CD4-positive, alpha-beta T cell treated with Interleukin-10 for 1 hour (primary cell): ENCODE results near the gene ADIG.

Experiments used
- DNase-seq: peaks from one replicate; pipeline ENCODE4 v3.0.0-alpha.2; 2020

ADIG gene

DNA sequence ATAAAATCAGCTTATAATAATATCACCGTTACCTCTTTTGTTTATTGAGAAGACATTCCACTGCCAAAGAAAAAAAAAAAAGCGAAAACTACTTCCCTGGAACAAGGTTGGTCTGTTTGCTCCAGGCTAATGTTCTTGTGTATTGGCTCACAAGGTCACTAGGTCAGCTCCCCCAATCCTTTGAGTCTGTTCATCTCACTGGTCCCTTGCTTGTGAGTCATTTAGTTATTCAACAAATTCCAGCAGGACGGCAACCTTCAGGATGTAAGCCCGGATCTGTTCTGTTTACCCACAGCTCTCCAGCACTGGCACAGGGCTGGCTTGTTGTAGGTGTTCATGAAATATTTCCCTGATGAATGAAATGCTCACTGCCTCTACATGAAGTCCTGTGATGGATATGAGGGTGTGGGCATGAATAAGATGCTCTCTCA, 23.9 kb downstream of the ADIG start:
- DNase-seq, result no peak

DNA sequence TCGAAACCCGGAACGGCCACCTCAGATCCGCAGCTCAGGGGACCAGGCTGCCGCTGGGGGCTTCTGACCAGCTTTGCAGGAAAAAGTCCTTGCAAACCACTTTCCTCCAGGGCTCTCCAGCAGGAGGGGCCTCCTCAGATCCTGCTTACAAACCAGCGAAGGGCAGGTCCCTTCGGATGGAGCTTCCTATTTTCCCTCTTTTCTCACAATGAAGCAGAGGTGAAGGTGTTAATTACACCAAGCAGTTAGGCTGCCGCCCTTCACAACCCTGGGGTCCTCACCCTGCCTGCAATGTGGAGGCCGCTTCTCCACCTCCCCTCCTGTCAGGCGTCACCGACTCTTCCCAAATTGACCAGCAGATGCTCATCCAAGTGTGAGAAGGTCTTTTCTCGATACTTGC, 26.4 kb downstream of the ADIG start:
- no peak for DNase-seq

DNA sequence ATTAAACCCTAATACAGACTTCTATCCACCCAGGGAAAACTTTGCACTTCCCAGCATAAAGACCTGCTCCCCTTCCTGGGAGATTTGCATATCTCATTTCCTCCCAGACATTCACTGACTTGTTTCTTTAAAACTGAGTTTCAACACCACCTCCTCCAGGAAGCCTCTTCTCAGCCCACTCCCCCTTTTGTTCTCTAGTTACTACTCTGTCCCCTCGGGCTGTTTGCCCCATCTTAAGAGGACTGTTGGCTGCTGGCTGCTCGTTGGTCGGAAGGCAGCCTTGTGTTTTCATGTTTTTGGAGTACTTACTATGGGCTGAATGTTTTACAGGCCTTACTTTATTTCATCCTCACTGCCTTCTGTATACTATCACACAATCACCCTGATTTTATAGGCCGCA, 27.2 kb downstream of the ADIG start:
- no peak for DNase-seq

DNA sequence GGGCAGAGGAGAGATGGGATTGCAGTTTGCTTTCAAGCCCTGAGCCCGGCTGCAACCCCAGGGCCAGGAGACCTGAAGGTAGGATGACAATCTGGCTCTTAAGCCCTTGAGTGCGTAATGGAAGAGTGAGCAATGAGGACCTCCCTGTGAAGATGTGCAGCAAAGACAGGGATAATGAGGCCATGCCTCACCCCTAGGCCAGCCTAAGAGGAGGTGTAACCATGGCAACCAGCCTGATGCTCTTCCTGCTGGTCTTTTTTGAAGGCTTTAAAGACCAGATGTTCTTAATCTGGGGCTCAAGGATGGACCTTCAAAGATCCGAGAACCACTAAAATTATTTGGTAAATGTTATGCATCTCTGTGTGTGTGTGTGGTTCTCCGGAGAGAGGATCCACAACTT, 28.8 kb downstream of the ADIG start:
- DNase-seq, result no peak

DNA sequence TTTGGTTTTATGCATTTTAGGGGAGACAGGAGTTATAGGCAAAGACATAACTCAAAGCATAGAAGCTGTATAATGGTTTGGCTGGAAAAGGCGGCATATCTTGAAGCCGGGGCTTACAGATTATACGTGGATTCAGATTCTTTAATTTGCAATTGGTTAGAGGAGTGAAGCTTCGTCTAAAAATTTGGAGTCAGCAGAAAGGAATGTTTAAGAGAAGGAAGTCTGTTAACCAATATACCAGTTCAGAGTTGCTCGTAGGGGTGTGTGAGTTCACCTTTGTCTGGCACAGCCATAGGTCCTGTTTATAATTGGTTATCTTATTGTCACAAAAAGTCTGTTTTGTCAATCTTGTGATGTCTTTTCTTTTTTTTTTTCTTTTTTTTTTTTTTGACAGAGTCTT, 29.5 kb downstream of the ADIG start:
- DNase-seq, result no peak

DNA sequence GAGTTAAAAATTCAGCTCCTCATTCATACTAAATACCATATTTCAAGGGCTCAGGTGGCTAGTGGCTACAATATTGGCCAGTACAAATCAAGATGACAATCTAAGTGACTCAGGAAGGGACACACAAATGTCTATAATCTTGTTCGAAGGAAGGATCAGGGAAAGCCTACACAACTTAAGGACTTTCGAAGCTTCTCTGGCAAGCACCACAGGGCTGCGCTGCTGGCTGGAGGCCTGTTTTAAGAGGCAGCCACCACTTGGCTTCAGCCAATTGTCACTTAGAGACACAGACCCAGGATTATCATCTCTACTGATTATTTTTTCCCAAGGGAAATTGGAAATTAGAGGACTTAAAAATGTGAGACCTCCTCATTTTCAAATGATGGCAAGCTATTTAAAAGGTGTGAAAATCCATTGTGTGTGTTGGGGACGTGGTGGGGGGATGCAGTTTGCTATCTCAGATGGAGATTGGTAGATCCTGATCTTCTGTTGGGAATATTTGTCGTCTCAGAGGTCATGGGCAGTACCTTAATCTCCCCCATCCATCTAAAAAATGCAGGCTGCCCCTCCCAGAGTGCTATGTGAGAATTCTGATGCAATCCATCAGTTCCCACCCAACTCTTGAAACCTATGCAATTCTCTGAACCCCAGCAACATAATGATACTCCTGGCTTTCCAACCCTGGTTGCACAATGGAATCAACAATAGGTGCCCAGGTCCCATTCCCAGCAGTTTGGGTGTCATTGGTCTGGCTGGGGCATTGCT, 31.9 kb downstream of the ADIG start:
- no peak for DNase-seq

DNA sequence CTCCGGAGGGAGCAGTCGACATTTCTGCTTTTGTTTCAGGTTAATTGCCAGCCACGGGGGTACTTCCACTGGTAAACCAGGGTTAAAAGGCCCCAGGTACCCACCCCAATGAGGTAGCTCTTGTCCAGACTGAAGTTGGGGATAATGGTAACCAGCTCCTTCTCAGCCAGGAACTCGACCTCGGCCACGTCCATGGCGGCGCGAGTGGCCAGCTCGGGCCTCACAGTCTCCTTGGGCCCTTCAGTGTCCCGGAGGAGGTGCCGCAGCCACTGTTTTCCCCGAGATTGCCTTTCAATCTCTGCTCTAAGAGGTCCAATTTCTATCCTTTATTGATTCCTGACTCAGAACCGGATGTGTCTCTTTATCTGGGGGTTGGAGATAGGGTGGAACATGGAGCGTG, 34.3 kb downstream of the ADIG start:
- DNase-seq, result no peak

DNA sequence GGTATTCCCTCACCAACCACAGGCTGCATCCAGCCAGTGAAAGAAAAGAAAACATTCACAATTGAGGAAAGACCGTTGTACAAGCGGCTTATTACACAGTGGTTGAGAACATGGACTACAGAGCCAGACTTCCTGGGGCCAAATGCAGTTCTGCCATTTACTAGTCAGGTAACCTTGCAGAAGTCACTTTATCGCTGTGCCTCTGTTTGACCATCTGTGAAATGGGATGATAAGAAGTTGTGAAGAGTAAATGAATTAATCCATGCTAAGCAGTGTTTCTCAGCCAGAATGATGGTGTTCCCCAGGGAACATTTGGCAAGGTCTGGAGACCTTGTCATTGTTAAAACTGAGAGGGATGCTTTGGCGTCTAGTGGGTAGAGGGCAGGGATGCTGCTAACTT, 35.5 kb downstream of the ADIG start:
- no peak for DNase-seq

DNA sequence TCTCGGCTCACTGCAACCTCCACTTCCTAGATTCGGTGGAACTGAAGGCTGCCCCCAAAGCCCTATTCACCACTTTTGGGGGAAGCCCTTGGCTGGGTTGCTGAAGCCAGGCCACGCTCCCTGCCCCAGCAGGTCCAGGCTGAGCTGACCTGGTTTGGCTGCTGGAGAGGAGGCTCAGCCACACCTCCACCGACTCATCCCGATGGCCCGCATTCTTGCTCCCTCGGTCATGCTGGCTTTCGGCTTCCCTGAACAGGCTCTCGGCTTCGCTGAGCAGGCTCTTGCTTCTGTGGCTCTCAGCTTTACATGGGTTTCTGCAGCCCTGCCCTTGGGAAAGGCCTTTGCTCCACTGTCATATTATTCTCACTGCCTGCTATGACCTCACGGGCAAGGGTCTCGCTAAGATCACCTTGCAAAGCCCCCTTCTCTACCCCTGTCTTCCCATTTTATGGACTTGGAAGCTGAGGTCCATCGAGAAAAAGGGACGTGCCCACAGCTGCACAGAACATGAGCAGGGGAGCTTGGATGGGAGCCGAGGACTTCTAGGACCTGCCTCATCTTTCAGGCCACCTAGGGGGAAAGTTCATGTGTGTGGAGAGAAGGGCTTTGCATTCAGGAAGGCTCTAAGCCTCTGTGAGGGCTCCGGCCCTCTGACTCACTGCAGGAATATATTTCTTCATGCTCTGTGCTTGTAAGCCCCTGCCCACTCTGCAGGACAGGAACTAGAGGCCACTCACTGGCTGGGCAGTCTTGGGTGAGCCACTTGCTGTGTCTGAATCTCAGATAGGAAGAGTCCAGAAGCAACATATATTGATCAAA, 36.2 kb downstream of the ADIG start:
- no peak for DNase-seq

DNA sequence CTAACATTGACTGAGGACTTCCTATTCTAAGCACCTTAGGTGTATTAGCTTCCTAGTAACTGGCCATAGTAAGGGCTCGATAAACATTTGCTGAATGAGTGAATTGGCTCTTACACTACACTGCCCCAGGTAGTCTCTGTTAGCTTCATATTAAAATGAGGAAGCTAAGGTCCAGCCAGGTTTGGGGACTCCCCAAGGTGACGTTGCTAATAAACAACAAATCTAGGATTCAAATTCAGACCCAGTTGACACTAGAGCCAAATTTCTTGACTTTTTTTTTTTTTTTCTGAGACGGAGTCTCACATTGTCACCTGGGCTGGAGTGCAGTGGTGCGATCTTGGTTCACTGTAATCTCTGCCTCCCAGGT, 36.8 kb downstream of the ADIG start:
- no peak for DNase-seq

DNA sequence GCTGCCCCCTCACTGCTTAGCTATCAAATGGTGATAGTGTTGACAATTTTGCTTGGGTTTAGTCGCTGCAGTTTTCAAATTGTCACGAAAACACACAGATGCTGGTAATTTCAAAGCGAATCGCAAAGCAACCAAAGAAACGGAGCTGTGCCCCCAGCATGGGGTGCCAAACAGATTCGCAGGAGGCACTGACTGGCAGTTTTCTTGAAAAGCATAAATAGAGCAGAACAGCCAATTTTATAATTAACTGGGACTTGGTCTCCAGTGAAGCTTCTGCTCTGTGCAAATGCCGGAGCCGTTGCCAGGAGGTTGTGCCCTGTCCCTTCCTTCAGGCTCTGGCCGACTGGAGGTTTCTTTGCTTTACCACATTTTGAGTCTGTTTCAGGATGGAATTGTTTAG, 39.4 kb downstream of the ADIG start:
- DNase-seq, result no peak

DNA sequence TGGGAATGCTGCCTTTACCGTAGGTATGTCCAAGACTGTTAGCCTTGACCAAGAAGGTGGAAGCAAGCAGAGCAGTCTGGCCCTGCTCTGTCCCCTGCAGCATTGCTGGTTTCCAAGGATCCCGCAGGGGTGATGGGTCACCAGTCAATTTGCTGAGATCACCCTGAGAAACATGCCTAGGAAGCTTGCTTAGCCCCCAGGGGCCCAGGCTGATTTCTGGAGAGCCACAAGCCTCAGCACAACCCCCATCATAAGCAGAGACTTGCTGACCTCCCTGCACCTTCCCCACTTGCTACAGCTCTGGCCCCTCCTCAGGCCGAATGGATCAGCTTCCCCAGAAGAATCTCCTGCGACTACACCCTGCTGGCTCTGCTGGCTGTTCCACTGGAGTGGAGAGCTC, 42.1 kb downstream of the ADIG start:
- DNase-seq, result no peak

DNA sequence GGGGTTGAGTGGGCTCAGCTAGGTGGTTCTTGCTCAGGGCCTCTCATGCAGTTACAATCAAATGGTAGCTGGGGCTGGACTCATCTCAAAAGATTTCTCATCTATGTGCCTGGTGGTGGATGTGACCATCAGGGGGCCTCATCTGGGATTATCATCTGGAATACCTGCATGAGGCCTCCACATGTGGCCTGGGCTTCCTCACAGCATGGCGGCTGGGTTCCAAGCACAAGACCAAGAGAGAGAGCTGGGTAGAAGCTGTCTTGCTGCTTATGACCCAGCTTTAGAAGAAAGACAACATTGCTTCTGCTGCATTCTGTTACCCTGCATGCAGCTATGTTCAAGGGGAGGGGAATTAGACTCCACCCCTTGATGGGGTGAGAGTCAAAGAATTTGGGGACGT, 43.1 kb downstream of the ADIG start:
- DNase-seq, result no peak

DNA sequence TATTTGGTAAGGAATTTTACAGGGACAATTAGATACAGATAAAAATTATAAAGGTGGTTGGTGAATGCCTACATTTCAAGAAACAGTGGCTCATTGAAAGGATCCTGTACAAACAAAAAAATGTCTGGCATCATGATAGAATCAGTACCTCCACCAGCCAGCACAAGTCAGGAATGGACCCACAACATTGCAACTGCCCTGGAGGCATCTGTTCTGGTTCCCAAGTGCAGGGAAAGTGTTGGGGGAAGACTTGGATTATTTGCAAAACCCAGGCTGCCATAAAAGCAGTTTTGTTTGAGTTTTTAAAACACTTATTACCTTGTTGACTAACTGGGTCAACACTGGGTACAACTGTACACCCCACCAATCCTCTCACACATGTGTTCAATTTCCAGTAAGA, 44.9 kb downstream of the ADIG start:
- no peak for DNase-seq

DNA sequence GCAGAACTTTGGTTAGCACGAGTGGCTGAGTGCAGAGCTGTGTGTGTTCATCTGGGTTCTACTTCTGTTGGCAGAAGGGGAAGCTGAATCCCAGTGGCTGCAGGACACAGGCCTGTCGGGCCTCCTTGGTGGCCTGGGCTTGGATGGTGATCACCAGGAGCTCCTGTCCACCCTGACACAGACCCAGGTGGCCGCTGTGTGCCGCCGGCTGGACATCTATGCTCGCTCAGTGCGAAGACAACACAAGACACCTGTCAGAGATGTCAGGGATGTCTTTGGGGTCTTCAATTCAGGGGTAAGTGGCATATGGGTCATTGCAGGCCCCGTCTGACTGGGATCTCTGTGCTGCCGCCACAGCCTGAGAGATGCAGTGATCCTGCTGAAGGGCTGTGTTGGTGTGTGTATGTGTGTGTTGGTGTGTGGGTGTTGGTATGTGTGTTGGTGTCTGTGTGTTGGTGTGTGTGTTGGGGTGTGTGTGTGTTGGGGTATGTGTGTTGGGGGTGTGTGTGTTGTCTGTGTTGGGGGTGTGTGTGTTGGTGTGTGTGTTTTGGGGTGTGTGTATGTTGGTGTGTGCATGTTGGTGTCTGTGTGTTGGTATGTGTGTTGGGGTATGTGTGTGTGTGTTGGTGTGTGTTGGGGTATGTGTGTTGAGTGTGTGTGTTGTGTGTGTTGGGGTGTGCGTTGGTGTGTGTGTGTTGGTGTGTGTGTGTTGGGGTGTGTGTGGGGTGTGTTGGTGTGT, 46.1 kb downstream of the ADIG start:
- no peak for DNase-seq

DNA sequence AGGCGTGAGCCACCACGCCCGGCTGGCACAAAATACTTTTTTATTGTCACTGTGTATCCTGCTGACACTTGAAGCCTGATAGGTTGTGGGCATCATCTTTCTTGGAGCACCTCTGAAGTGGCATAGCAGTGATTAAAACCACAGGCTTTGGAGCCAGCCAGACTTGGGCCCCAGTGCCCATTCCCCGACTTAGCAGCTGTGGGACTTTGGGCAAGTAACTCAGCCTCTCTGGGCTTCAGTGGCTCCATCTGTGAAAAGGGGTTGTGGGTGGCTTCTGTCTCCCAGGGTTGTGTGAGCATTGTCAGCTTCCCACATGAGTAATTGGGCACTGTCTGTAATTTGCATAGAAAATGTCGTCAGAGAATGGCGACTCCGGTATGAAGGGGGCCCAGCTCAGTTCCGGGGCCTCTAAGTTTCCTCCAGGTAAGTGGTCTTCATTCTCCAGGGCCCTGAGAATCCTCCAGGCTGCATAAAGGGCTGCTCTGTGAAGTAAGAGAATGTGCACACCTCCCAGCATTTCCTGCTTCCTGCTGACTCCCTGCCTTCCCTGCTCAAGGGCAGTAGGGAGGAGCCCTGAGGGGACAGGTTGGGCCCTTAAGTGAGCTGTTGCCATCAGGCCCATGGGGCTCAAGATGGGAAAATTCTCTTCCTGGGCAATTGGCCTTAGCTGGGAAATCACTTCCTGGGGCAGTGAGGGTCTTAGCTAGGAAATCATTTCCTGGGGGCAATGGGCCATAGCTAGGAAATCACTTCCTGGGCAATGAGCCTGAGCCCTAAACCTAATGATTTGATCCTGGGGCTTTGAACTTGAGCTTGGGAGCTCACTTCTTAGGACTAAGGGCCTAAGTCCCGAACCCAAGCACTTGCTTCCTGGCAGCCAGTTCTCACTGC, 47.8 kb downstream of the ADIG start:
- DNase-seq, result no peak

DNA sequence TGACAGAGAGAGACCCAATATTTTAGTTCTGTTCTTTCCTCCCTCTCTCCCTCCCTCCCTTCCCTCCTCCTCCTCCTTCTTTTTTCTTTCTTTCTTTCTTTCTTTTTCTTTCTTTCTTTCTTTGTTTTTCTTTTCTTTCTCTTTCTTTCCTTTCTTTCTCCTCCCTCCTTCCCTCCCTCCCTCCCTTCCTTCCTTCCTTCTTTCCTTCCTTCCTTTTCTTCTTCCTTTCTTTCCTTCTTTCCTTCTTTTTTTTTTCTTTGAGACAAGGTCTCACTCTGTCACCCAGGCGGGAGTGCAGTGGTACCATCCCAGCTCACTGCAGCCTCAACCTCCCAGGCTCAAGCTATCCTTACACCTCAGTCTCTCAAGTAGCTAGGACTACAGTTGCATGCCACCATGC, 49.0 kb downstream of the ADIG start:
- DNase-seq, result no peak

DNA sequence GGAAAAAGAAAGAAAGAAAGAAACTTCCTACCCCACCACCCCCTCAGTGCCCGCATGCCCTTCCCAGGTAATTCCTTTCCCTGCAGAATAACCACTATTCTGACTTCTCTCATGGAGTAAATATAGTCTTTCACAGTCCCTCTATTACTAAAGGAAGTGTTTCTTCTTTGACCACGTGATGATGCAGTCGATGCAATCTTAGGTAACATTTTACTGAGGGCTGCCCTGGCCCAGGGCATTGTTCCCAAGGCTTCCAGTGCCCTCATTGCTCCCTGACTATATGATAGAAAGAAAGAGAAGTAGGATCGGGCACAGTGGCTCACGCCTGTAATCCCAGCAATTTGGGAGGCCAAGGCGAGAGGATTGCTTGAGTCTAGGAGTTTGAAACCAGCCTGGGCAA, 49.7 kb downstream of the ADIG start:
- no peak for DNase-seq

DNA sequence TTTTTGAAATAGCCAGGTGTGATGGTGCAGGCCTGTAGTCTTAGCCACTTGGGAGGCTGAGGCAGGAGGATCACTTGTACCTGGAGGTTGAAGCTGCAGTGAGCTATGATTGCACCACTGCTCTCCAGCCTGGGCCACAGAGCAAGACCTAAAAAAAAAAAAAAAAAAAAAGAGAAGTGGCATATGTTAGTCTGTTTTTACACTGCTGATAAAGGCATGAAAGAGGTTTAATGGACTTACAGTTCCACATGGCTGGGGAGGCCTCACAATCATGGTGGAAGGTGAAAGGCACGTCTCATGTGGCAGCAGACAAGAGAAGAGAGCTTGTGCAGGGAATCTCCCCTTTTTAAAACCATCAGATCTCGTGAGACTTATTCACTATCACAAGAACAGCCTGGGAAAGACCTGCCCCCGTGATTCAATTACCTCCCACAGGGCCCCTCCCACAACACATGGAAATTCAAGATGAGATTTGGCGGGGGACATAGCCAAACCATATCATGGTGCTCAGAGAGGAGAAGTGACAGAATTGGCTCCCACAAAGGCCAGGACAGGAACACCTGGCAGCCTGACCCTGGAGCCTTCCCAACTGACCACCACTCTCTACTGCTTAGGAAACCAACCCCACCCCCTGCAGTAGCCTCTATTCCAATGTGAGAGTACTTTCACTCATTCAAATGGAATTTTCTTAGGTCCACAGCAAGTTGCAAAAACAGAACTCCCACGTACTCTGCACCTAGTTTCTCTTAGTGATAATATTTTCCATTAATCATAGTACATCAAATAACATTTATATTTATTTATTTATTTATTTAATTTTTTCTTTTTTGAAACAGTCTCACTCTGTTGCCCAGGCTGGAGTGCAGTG, 50.4 kb downstream of the ADIG start:
- DNase-seq, result no peak

DNA sequence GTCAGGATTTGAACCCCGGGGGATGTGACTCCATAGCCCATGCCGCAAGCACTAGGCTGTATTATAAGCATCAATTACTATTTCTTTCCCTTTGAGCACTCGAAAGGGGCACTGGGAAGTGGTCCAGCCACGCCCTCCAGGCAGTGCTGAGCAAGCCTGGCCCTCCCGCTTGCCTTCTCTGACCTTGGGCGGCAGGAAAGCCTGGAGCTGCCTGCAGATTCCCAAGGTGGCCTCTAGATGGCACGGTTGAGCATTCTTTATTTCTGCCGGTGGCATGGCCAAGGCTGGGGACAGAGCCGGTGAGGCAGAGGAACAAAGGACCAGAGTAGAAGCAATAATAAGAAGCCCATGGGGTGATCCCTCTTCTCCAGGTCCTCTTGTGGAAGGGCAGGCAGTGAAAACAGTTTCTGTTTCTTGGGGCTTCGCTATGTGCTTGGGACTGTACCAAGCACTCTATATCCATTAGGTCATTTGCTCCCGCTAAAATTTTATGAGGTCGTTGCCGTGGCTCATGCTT, 52.6 kb downstream of the ADIG start:
- peak; percentile 67 for DNase-seq

DNA sequence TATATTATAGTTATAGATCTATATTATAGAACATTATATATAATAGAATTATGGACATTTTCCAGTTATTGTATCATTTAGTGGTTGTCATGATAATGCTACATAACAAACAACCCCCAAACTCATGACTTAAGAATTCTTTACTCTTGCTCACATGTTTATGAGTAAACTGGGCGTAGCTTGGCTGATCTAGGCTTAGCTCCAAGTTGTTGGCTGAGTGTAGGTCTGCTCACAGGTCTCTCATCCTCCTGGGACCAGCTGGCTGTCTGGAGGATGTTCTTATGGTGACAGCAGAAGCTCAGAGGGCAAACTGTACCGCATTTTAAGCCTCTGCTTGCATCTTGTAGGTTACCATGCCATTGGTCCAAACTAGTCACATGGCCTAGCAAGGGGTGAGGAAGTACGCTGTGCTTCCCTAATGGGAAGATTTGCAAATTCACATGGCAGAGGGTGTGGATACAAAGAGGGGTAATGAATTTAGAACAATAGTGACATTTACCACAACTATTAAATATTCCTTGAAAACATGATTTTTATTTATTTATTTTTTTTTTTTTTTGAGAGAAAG, 54.8 kb downstream of the ADIG start:
- DNase-seq, result no peak
